OCI-LY1 (cell line): ENCODE results near the gene PCNX3.

Source experiments
- CTCF ChIP-seq: fragments of 200-600 bp; sonication (generic), shearing (Covaris generic); IDR thresholded peaks from 2 replicates; pipeline ENCODE4 v1.5.1; 2017; ENCODE audit warnings: mild to moderate bottlenecking, antibody characterized with exemption, low read length, moderate library complexity, mixed read lengths
- EZH2 ChIP-seq: fragments of 200-600 bp; sonication (generic), shearing (Covaris generic); IDR thresholded peaks from 2 replicates; pipeline ENCODE4 v1.8.0; 2017; ENCODE audit warnings: borderline replicate concordance, mixed run types, mild to moderate bottlenecking, antibody characterized with exemption, low read length, moderate library complexity, mixed read lengths

GRCh38 chr11:65591939-65592857 lies 23.4 kb upstream of the PCNX3 start:
- no peak for TF ChIP-seq CTCF
- TF ChIP-seq EZH2 = no peak
